ENCODE results near the gene MRPS27.

MRPS27 gene

DNA sequence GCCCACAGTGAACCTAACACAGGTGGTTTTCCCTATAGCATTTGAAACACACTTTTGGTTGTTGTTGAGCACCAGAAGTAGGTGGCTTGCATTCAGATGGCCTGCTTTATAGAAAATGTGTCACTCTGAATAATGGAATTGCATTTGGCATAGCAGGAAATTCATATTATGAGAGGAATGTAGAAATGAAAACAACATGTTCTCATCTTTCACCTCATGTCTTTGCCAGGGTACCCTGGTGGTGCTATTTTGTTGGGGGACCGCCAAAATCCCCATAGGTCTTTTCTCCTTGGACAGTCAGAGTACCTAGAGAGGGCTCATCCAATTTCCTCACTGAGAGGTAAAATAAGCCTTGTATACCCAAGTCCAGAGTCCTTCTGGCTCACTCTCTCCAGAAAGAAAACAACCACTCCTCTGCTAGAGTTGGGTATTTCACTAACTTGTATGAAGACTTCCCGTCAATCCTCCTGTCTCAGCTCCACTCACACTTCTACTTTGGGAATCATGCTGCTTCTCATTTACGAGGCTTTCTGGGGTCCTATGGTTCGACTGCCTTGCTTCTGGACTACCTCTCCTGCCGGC is 67.4 kb downstream of the MRPS27 start:
- no peak for DNase-seq

DNA sequence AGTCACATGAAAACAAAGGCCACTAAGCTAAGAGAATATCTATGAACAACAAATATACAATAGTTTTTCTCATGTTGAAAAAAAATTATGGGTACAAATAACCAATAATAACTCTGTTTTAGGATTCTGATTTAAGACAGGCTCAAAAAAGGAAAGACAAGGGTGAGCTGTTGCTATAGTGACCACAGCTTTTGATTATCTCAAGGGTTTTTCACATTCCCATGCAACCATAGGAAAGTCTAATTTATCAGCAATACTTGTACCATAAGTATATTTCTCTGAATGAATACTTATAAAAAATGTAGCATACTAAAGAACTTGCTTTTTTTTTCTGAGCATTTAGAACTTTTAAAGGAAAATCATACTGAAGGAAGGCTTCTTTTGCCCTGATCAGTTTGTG is 68.0 kb downstream of the MRPS27 start:
- DNase-seq: no peak

DNA sequence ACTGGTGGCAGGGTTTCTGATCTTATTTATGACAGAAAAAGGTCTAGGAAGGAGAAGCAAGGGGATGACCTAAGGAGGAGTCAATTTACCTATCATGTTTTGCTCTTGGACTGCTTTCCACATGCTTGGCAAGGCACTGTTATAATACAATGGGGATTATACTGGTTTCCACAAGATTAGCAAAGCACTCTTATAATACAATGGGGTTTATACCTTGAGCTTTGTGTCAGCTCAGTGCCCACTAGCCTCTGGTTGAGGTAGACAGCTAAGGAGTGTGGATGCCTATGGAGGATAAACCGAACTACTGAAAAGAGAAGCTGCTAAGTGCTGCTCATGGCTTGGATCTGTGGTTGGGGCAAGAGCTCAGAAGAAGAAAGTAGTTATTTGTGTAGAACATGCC is 68.7 kb downstream of the MRPS27 start:
- DNase-seq: no peak

DNA sequence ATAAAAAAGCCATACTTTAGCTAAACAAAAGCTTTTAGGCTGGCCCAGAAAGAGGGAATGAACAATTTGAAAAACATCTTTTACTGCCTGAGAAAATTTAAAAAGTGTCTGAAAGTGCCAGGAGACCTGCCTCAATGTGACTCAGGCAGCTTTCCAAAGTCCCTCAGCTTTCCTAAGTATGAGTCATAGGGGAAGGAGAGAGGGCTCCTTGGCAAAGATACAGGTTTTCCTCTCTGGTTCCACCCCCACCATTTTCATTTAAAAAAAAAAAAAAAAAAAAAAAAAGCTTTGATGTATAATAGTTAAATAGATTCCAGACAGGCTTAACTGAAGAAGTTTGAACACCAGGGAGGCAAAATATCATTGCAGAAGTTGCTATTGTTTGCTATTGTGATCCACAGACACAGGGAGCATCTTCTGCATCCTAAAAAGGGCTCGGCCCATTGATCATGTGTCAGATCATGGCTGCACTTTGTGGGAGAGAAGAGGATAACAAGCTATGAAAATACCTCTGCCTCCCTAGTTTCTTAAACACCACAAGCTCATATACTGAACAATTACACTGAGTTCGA is 71.5 kb downstream of the MRPS27 start:
- DNase-seq: no peak

DNA sequence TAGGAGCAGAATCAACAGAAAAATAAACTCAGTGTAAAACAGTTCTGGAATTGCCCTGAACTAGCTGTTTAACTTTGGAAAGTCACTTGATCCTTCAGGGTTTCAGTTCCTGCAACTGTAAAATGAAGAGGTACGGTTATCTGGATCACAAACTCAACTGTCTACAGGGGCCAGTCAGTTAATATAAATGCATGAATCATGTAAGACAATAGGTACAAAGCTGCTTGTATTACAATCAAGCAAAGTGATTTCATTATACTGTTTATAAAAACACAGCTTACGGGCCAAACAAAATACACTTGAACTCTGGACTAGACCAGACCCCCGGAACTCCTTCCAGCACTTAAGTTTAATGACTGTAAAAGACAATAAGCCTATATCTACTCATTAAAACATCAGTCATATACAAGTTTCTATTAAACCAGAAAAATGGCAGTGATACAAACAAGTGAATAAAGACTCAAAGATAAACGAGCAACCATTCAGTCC is 73.0 kb downstream of the MRPS27 start:
- no peak for DNase-seq

DNA sequence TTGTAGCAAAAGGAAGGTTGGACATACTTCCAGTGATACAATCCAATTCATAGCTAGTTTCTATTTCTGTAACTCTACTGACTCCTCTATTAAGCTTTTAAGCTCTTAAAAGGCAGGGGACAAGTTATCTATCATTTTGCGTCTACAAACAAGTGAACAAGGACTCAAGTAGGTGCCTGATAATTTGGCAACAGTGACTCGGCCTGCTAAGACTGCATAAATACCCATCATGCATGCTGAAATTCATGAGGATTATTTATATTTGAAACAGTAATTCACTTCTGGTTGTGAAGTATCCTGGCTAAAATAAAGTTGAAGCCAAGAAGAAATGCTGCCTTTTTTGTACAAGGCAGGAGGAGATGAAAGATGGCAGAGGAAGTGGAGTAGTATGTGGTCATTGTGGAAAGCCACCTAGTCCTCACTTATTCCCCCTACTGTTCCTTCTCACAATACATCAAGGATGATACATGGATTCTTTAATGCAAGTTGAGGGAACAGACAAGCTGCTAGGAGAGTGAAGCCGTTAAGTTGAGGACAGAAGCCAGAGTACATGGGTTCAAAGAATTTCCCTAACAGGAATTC is 74.0 kb downstream of the MRPS27 start:
- no peak for DNase-seq

DNA sequence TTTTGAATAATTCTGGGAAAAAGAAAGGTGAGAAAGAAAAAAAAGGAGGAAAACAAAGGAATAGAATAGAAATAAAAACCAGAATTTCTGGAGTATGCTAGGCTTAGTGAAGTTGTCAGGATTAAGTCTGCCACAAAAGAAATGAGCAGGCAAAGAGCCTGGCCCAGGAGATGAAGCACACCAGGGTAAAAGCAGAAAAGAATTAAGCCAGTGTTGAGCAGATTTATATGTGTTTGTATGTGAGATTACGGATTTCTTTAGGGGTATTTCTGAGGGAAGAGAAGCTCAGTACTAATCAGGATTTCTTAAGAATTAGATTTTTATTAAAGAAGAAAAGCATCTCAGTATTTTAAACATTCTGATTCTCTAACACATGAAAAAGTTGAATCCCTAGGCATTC is 74.5 kb downstream of the MRPS27 start:
- DNase-seq: no peak

DNA sequence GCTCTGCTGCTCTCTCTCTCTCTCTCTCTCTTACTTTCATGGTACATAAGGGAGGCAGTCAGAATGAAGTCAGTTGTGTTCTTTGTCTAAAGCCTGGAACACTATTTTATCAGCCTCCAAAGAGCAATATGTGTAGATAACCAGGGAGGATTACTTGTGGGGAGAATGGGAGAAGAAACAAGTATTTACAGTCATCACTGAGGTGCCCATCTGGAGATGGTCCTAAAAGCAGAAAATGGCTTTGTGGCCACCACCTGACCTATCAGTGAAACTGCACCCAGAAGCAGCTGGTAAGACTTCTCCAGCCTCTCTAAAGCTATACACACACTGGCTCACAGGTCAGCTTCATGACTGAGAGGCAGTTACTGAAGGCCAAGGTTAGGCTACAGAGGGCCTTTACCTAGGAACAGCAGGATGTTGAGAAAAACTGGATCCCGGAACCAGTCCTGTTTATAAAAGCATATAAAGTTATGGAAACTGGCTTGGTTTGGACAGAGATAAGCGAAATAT is 75.1 kb downstream of the MRPS27 start:
- no peak for DNase-seq

DNA sequence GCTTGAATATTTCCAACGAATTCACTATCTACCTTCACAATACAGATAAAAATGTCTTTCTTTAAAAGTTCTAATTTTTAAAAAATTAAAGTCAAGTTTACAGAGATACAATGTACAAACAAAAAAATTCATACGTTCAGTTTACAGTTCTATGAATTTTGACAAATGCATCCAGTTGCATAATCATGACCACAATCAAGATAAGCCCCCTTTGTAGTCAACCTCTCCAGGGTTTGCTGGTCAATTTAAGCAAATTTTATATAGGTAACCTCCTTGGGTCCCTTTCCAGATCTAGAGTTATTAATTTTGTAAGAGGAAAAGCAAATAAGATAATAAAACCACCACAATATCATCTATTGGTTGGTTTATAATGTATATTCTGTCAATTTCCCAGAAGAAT is 76.3 kb downstream of the MRPS27 start:
- DNase-seq: no peak

DNA sequence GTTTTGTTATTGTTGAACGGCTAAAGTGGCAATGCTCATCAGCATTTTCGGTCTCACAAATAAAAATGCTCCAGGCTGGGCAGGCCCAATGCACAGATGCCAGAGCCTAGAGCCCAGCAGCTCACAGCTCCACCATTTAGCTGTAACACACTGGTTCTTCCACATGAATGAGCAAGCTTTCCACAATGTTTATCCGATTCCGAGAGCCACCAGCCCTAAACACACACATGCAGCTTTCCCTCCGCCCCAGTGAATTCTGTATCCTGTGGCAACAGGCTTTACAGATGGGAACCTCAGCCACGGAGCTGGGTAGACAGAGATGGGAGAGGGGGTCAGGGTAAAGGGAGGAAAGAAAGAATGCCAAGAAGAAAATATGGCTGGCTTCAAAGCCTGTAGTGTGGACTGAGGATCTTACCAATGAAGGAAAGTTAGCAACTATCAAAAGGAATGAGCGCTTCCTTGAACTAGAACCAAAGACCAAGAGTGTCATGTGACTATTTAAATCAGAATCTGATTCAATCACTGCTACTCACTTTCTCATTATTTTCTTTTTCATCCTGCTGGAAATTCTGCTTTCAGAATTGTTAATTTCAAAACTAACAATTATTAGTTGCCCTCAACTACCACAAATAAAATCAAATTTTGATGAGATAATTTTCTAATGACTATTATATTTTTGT is 77.1 kb downstream of the MRPS27 start:
- DNase-seq: no peak

DNA sequence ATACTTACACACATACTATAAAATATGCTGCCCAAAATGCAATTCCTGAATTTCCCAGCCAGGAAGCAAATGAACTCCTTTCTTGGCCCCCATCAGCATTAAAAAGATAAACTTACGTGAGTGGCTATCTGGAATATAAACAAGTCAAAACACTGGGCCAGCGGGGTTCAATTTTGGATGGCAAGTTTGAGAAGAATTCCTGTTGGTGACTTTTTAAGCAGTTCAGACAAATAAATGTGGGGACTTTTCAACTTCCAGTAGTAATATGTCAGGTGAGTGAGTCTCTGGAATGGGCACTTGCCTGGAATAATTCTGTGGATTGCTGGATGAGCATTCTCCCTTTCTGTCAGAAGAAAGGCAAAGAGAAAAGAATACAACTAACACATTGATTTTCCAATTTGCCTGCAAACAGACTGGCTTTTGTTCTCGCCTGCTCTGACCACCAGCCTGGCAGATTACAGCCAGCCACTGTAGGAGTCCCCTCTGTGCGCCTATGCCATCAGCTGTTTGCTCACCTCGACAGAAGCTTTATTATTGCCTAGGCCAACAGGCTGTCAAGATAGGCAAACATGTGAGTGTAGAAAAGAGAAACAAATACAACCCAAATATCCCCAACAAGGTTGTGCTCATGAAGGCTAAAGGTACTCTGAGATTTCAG is 78.6 kb downstream of the MRPS27 start:
- DNase-seq: no peak

DNA sequence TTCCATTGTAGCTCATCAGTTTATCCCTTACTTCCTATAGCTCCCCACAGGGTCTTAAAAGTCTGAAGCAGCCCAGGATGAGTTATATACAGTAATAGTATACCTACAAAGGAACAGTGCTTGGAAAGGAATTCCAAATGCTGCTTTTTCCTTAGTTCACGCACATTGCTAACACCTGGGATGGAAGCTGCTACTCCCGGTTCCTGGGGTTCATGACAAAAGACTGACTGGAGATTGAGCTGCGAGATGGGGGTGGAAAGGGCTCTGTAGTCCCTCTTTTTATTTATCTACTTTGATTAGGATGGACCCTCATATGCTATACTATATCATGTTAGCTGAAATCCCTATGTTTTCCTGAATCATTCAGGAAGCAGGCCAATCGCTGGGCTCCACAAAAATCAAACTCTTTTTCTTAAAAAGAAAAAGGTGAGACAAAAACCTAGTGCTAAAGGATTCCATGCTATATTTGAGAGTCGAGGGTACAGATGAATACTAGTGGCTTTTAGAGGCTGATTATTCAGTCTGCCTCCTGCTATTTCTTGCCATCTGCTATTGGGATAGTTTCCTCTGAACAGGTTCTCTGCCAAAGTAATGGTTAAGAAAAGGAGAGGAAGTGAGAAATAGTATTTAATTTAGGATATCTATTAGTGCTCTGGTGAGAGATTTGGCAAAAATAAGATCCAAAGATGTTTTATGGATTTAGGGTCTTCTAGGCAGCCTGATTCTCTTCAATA is 81.2 kb downstream of the MRPS27 start:
- DNase-seq: no peak

DNA sequence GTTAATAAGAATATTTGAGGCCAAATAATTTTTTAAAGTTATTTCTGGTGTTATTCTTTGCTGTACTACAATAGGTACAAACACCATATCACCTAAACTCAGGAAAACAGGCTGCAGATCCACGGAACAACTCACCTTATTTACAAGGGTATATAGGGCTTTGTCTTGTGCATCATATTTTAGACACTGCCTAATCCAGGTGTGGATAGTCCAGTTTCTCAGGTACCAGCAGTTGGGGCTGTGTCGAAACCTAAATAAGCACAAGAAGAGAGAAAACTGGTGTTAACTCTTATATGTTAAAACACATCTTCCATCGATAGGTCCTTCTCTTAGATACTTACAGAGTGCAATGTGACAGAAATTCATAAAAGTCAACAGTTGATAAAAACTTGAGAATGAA is 82.2 kb downstream of the MRPS27 start:
- no peak for DNase-seq

DNA sequence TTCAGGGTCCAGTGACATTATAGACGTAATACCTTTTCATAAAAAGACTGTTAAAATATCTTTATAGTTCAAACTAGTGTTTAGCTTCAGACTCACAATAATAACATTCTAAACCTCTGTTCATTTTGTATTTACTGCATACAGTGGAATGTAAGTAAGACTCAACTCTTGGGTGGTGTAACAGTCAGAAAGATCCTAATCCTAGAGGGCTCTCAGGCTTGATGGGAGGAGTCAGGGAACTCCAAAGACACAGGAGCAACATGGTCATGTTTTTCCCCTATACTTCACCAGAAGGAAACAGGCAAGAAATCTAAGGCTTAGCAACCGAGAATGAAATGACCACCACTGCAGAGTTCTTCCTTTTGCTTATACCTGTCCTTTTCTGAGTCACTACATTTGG is 82.6 kb downstream of the MRPS27 start:
- no peak for DNase-seq

DNA sequence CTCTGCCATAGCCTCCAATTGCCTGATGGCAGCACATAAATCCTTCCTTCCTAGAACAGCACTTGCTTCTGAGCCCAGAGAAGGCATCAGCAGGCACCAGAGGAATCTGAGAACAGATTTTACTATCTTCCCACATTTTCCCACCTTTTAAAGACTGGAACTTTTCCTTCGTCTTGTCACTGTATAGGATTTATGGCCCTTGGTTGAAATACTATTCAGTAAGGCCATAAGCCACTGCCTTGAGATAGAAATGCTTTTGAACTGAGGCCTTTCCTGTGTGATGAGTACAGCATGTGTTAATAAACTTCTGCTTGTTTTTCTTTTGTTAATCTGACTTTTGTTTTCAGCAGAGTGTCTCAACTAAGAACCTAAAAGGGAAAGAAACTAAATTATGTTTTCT is 84.3 kb downstream of the MRPS27 start:
- no peak for DNase-seq

DNA sequence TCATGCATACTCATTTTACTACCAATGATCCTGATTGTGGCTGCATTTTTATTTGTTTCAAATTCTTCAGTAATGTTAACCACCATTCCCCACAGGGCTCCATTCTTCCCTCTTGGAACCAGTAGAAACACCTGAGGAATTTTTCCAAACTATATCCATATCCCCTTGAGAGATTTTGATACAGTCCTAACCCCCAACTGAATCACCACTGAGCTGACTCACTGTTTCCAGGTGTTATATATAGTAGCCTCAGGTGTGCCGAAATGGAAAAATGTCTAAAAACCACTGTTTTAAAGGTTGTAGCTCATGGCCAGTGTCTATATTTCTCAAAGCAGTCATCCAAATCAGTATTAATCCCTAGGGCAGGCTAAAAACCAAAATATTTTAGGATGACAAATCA is 85.2 kb downstream of the MRPS27 start:
- DNase-seq: no peak

DNA sequence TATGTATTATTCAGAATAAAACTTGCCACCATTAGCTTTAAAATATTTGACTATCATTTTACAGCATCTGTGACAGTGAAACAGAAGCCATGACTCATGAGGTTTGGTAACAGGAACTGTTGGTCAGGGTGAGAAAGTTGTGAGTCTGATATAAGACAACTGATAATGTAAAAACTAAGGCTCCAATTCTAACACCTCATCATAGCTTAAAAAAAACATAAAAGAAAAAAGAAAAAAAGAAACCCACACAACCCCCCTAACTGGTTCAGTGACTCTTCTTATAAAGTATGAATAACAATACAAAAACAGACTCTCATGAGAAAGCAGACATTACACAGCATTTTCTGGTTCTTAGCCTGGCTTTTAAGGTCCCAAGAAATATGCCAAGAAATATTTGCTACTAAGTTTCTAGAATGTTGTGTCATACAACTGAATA is 85.8 kb downstream of the MRPS27 start:
- DNase-seq: peak; percentile 17

DNA sequence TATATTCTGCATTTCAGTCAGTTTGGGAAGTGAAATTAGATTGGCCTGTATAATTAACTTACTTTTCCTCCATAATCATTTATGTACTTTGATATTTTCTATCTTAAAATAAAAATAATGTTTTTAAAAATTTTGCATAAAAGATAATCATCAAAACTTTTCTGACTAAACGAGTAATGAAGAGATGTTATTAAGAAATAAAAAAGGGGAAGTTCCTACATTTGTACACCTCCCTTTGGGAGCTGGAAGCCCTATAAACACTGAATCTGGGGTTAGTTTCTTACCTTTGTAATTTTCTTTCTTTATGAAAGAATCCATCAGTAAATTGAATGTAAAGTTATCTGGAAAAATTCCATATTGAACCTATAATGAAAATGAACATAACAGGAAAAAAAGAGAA is 86.2 kb downstream of the MRPS27 start:
- no peak for DNase-seq

DNA sequence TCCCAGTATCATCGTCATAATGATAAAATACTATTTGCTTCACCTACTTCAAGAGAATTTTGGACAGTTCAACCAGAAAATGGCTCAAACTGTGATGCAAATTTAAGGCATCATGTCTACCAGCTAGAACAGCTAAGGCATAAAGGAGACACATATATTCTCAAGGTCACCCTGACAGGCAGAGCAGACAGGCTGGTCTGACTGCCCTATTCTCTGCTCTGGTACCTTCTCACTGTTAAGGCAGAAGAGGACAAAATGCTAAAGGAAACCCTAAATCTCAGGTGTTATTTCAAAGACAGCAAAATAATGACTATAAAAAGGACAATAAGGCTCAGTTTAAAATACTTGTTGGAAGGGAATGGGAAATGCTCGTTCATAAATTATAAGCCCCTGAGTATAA is 87.2 kb downstream of the MRPS27 start:
- no peak for DNase-seq

DNA sequence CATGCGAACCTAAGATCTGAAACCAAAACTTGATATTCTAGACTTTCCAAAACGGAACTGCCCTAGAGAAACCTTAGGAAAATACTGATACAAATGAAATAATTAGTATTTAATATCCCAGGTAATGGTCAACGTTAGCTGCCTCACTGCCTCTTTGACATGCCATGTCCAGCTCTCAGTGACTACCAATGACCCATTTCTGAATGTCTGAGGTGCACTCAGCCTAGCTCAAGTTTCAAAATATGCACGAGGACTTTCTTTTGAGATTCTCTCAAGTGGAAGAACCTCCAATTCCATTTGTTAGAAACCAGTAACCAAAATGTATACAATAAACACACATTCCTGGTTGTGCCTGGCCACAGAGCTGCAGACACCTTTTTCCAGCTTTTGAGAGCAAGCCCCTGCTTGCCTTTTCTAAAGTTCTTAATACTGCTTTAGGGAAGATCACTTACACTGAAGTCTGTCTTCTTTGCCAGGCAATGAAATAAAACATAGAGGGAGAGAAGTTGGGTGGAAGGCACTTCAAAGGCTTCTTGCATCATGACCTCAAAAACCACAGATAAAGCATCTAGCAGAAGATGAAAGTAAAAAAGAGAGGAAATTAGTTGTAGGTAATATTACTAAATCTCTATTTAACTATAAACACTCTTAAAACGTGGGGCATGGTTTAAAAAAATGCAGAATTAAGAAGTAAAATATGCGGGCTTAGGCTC is 87.9 kb downstream of the MRPS27 start:
- DNase-seq: no peak

DNA sequence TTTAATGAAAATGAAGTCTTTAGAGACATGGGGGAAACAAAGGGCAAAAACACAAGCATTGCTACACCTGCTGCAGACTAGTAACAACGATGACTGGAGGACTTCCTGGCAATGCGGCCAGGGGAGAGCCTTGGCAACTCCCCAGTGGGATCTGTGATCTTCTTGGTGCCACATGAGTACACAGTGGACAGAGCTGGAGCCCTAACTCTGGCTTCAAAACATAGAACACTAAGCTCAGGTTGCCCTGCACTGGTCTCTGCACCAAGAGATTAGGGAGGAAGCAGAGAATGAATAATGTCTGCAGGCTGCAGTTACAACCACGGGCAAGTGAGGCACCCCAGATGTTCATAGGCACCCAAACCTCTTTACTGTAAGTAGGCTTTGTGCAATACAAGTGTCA is 91.1 kb downstream of the MRPS27 start:
- peak; percentile 20 for DNase-seq

DNA sequence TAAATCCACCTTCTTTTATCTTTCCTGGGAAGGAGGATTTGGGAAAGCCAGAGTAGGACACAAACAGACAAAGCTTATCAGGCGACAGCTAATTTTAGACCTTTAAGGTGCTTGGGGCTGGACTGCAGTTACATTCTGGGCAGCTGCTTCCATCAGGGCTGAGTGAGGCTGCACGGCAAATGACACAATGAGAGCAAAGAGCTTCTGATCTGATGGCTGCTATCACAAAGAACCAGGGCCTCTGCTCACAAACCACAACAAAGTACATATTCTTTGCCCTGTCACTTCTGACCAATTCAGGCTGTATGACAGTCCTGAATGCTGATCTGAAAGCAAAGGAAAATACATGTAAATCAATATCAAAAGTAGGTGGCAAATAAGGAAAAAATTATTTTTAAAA is 93.1 kb downstream of the MRPS27 start:
- no peak for DNase-seq

Data from NK-92 treated with Interleukin-12 subunit alpha and Interleukin-12 subunit beta, amount 100 ng/mL, for 24 hours (cell line).